Activated naive CD4-positive, alpha-beta T cell treated with anti-CD3 and anti-CD28 coated beads for 36 hours (primary cell): ENCODE measurements around the gene DCAF6. TPM values are rescaled to one million over a fixed set of nuclear protein-coding genes. Genes with fewer than 3 reads are reported as not detected.

Source experiments
- CTCF ChIA-PET: fragments of 350-600 bp; sonication (Branson Sonifier 250); formaldehyde crosslinking; loops from one replicate; lab custom pipeline; 2021; ENCODE audit warnings: antibody characterized with exemption; lab: Charles Lee
- DNase-seq: peaks from one replicate; pipeline ENCODE4 v3.0.0-alpha.2; 2020
- H3K27ac Mint-ChIP-seq: one replicate; pipeline ENCODE4 v1.8.0; 2021; ENCODE audit warnings: mild to moderate bottlenecking, mixed read lengths
- H3K27me3 Mint-ChIP-seq: one replicate; pipeline ENCODE4 v1.8.0; 2021; ENCODE audit warnings: low read depth, mixed read lengths
- H3K36me3 Mint-ChIP-seq: one replicate; pipeline ENCODE4 v1.8.0; 2021; ENCODE audit warnings: low read depth, mixed read lengths
- H3K4me1 Mint-ChIP-seq: one replicate; pipeline ENCODE4 v1.8.0; 2021; ENCODE audit warnings: low read depth, mixed read lengths
- H3K4me3 Mint-ChIP-seq: one replicate; pipeline ENCODE4 v1.8.0; 2021; ENCODE audit warnings: mild to moderate bottlenecking, moderate library complexity, mixed read lengths
- H3K9me3 Mint-ChIP-seq: one replicate; pipeline ENCODE4 v1.8.0; 2021; ENCODE audit warnings: mixed read lengths
- intact Hi-C: fragments of 100-400 bp; cut with micrococcal nuclease; formaldehyde crosslinking; loops from one replicate; pipeline ENCODE4 v1.15.1; 2023
- total RNA-seq, 2 experiments: library from RNA; stranded (reverse); gene quantifications; one replicate each; pipeline ENCODE4 v1.2.3, GENCODE V29; 2021

DCAF6 gene
- total RNA-seq, 2 experiments from 2014 or later: 15.4 to 15.9 TPM

- peaks cover 3% of the 10 kb centered on the region for H3K9me3 Mint-ChIP-seq
- peaks cover 2% of the 10 kb centered on the region for H3K36me3 Mint-ChIP-seq
Observed at GRCh38 chr1:167910530-167910929, 26.0 kb upstream of the DCAF6 start.

GRCh38 chr1:167911413-167911812, 25.1 kb upstream of the DCAF6 start:
- CTCF ChIA-PET: no interaction called here
- H3K4me1 Mint-ChIP-seq: no peaks in the 10 kb centered on the region
- peaks cover 3% of the 10 kb centered on the region for H3K9me3 Mint-ChIP-seq
- no peak for DNase-seq
- H3K27ac Mint-ChIP-seq: no peak overlapping the region
- H3K36me3 Mint-ChIP-seq: peaks cover 2% of the 10 kb centered on the region
- H3K4me3 Mint-ChIP-seq: no peak overlapping the region
- peaks cover 4% of the 10 kb centered on the region for H3K27me3 Mint-ChIP-seq
- intact Hi-C loops: no loop called here

More at GRCh38 chr1:167910530-167910929, 26.0 kb upstream of the DCAF6 start:
- Mint-ChIP-seq H3K4me3 (no peak overlapping the region), H3K27me3 (peaks cover 4% of the 10 kb centered on the region), H3K4me1 (no peaks in the 10 kb centered on the region), H3K27ac (no peak overlapping the region)
- CTCF ChIA-PET: no interaction called here
- DNase-seq: no peak
- intact Hi-C loops: no loop called here

- Mint-ChIP-seq H3K4me3 (no peak overlapping the region), H3K9me3 (peaks cover 3% of the 10 kb centered on the region), H3K27ac (no peak overlapping the region), H3K27me3 (peaks cover 4% of the 10 kb centered on the region), H3K4me1 (no peaks in the 10 kb centered on the region), H3K36me3 (peaks cover 4% of the 10 kb centered on the region)
- no peak for DNase-seq
- intact Hi-C loops: no loop called here
- CTCF ChIA-PET: no interaction called here
Observed at GRCh38 chr1:167912294-167912693, 24.2 kb upstream of the DCAF6 start.

- H3K27ac Mint-ChIP-seq: no peak within 1 kb of the TSS
Observed at GRCh38 chr1:167913895-167914496, 22.5 kb upstream of the DCAF6 start, which contains the start of gene ADCY10. ADCY10 (minus strand) TSS chr1:167914134; CDS start chr1:167905140, 8,994 bp downstream.

GRCh38 chr1:167915569-167915968, 20.9 kb upstream of the DCAF6 start:
- H3K4me1 Mint-ChIP-seq: no peaks in the 10 kb centered on the region
- no peak for DNase-seq
- H3K36me3 Mint-ChIP-seq: peaks cover 5% of the 10 kb centered on the region
- H3K27me3 Mint-ChIP-seq: peaks cover 2% of the 10 kb centered on the region
- intact Hi-C loops: no loop called here
- CTCF ChIA-PET: no interaction called here
- no peak overlapping the region for H3K27ac Mint-ChIP-seq
- H3K4me3 Mint-ChIP-seq: no peak overlapping the region
- no peaks in the 10 kb centered on the region for H3K9me3 Mint-ChIP-seq

More at GRCh38 chr1:167913895-167914496, 22.5 kb upstream of the DCAF6 start, which contains the start of gene ADCY10:
- CTCF ChIA-PET: interaction anchor here (1.1 kb wide), 1 partner anchor 17 kb away, joined by 3 read pairs; no protein-coding TSS in a partner anchor
- H3K4me3 Mint-ChIP-seq: no peak within 1 kb of the TSS
- DNase-seq: no peak
- intact Hi-C loops: no loop called here
- H3K27me3 Mint-ChIP-seq: peaks cover 4% of the 10 kb centered on the region
- H3K9me3 Mint-ChIP-seq: peaks cover 3% of the 10 kb centered on the region
- peaks cover 6% of the 10 kb centered on the region for H3K36me3 Mint-ChIP-seq
- no peaks in the 10 kb centered on the region for H3K4me1 Mint-ChIP-seq

- peaks cover 5% of the 10 kb centered on the region for H3K36me3 Mint-ChIP-seq
- H3K4me3 Mint-ChIP-seq: no peak overlapping the region
- CTCF ChIA-PET: no interaction called here
- intact Hi-C loops: no loop called here
- H3K4me1 Mint-ChIP-seq: peaks cover 1% of the 10 kb centered on the region
- no peaks in the 10 kb centered on the region for H3K9me3 Mint-ChIP-seq
- no peak for DNase-seq
- no peaks in the 10 kb centered on the region for H3K27me3 Mint-ChIP-seq
- H3K27ac Mint-ChIP-seq: no peak overlapping the region
Observed at GRCh38 chr1:167916766-167917511, 19.5 kb upstream of the DCAF6 start.

- CTCF ChIA-PET: interaction anchor here (0.6 to 1.1 kb wide), 2 partner anchors 160 to 161 kb away, joined by 3 read pairs; no protein-coding TSS in a partner anchor
- no peak overlapping the region for H3K4me3 Mint-ChIP-seq
- no peak overlapping the region for H3K27ac Mint-ChIP-seq
- DNase-seq: no peak
- H3K36me3 Mint-ChIP-seq: peaks cover 8% of the 10 kb centered on the region
- intact Hi-C loops: no loop called here
- no peaks in the 10 kb centered on the region for H3K27me3 Mint-ChIP-seq
- H3K4me1 Mint-ChIP-seq: peaks cover 12% of the 10 kb centered on the region
- H3K9me3 Mint-ChIP-seq: no peaks in the 10 kb centered on the region
Observed at GRCh38 chr1:167922023-167922422, 14.5 kb upstream of the DCAF6 start.

- DNase-seq: no peak
- Mint-ChIP-seq H3K4me3 (no peak overlapping the region), H3K9me3 (no peaks in the 10 kb centered on the region), H3K27me3 (no peaks in the 10 kb centered on the region), H3K4me1 (peaks cover 15% of the 10 kb centered on the region), H3K27ac (no peak overlapping the region), H3K36me3 (peaks cover 8% of the 10 kb centered on the region)
- intact Hi-C loops: no loop called here
- CTCF ChIA-PET: interaction anchor here (0.6 to 1.1 kb wide), 2 partner anchors 159 to 160 kb away, joined by 3 read pairs; no protein-coding TSS in a partner anchor
Observed at GRCh38 chr1:167922611-167923074, 13.8 kb upstream of the DCAF6 start.

- Mint-ChIP-seq H3K4me3 (no peak overlapping the region), H3K27me3 (no peaks in the 10 kb centered on the region), H3K4me1 (peaks cover 15% of the 10 kb centered on the region), H3K36me3 (peaks cover 5% of the 10 kb centered on the region), H3K9me3 (no peaks in the 10 kb centered on the region), H3K27ac (no peak overlapping the region)
- intact Hi-C loops: no loop called here
- no peak for DNase-seq
- CTCF ChIA-PET: no interaction called here
Observed at GRCh38 chr1:167923324-167924056, 13.0 kb upstream of the DCAF6 start.

- Mint-ChIP-seq H3K9me3 (no peaks in the 10 kb centered on the region), H3K27me3 (no peaks in the 10 kb centered on the region), H3K27ac (no peak overlapping the region), H3K4me3 (no peak overlapping the region), H3K4me1 (peaks cover 15% of the 10 kb centered on the region), H3K36me3 (peaks cover 5% of the 10 kb centered on the region)
- DNase-seq: no peak
- CTCF ChIA-PET: no interaction called here
- intact Hi-C loops: no loop called here
Observed at GRCh38 chr1:167924102-167924501, 12.4 kb upstream of the DCAF6 start.

GRCh38 chr1:167924543-167925231, 11.8 kb upstream of the DCAF6 start:
- intact Hi-C loops: no loop called here
- no peak for DNase-seq
- H3K9me3 Mint-ChIP-seq: no peaks in the 10 kb centered on the region
- H3K4me1 Mint-ChIP-seq: peaks cover 15% of the 10 kb centered on the region
- CTCF ChIA-PET: no interaction called here
- H3K27ac Mint-ChIP-seq: no peak overlapping the region
- H3K27me3 Mint-ChIP-seq: no peaks in the 10 kb centered on the region
- peaks cover 5% of the 10 kb centered on the region for H3K36me3 Mint-ChIP-seq
- no peak overlapping the region for H3K4me3 Mint-ChIP-seq
